ENCODE results near the gene CLN3.

Gene CLN3

DNA sequence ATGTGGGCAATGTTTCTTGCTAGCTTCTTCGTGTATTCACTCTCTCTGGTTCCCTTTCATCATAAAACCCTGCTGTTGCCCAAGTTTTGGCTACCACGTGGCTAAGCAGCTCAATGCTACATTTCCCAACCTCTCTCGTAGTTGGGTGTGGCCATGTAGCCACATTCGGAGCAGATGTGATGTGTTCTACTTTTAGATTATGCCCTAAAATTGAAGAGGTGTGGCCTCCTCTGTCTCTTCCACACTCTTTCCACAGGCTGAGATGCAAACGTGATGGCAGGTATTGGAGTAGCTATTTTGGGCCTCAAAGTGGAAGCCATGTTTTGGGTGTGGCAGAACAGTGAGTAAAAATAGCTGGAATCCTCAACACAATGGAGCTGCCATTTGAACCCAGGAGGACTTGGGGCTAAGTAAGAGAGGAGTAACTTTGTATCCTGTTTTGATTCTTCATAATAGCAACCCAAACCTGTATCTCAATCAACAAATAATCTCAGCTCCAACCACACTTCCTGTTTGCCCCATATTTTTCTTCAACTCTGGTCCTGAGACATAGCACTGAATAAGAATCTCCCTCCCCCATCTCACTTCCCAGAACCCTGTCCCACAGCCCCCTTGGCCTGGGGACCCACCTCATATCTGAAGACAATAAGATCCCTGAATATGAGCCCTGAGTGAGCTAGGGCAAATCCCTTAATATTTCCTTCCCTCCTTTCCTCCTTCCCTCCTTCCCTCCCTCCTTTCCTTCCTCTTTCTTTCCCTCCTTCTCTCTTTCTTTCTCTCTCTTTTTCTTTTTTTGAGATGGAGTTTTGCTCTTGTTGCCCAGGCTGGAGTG, 42.9 kb upstream of the CLN3 start:
- TF ChIP-seq, protein P1, sequence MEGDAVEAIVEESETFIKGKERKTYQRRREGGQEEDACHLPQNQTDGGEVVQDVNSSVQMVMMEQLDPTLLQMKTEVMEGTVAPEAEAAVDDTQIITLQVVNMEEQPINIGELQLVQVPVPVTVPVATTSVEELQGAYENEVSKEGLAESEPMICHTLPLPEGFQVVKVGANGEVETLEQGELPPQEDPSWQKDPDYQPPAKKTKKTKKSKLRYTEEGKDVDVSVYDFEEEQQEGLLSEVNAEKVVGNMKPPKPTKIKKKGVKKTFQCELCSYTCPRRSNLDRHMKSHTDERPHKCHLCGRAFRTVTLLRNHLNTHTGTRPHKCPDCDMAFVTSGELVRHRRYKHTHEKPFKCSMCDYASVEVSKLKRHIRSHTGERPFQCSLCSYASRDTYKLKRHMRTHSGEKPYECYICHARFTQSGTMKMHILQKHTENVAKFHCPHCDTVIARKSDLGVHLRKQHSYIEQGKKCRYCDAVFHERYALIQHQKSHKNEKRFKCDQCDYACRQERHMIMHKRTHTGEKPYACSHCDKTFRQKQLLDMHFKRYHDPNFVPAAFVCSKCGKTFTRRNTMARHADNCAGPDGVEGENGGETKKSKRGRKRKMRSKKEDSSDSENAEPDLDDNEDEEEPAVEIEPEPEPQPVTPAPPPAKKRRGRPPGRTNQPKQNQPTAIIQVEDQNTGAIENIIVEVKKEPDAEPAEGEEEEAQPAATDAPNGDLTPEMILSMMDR (IDR thresholded peaks at IDR 0.05; ENCODE audit: low read depth, low read length, missing control alignments): no peak
- no peak for DNase-seq
- H3K27ac ChIP-seq: no peak overlapping the region

DNA sequence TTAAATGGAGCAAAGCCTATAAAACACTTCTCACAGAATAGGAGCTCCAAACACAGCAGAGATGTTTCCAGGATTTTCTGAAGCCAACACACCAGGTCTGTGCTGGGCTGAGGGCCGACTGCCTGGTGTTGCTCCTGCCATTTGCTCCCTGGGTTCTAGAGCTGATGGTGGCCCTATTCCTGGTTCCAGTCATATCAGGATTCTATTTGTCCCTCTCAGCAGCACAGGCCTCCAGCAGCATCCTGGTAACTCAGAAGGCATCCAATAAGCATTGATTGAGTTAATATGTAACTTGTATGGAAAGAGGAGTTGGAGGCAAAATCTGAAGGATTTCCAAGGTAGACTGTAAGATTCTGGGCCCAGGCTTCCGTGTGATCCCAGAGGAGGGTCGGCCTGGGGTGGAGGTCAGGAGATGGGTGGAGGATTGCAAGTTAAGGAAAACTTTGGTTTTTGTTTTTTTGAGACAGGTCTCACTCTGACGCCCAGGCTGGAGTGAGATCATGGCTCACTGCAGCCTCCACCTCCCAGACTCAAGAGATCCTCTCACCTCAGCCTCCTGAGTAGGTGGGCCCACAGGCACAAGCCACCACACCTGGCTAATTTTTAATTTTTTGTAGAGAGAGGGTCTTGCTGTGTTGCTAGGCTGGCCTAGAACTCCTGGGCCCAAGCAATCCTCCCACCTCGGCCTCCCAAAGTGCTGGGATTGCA, 41.2 kb upstream of the CLN3 start:
- Histone ChIP-seq H3K36me3 (replicated peaks) (no peaks in the 10 kb centered on the region), H3K4me3 (ENCODE audit: low read depth, low read length) (no peak overlapping the region), H3K27me3 (replicated peaks) (no peaks in the 10 kb centered on the region), H3K27ac (no peak overlapping the region)
- in situ Hi-C loops (cut with HindIII; ENCODE audit: low pct_ligation_motif_present, low sequenced_read_pairs): no loop called here
- DNase-seq: no peak
- TF ChIP-seq, protein P1 (IDR thresholded peaks at IDR 0.05; ENCODE audit: low read depth, low read length, missing control alignments): no peak

More for the DNA sequence above, 42.9 kb upstream of the CLN3 start:
- H3K27me3 ChIP-seq (replicated peaks): no peaks in the 10 kb centered on the region
- H3K4me3 ChIP-seq (ENCODE audit: low read depth, low read length): no peak overlapping the region
- H3K36me3 ChIP-seq (replicated peaks): no peaks in the 10 kb centered on the region
- in situ Hi-C loops (cut with HindIII; ENCODE audit: low pct_ligation_motif_present, low sequenced_read_pairs): no loop called here

DNA sequence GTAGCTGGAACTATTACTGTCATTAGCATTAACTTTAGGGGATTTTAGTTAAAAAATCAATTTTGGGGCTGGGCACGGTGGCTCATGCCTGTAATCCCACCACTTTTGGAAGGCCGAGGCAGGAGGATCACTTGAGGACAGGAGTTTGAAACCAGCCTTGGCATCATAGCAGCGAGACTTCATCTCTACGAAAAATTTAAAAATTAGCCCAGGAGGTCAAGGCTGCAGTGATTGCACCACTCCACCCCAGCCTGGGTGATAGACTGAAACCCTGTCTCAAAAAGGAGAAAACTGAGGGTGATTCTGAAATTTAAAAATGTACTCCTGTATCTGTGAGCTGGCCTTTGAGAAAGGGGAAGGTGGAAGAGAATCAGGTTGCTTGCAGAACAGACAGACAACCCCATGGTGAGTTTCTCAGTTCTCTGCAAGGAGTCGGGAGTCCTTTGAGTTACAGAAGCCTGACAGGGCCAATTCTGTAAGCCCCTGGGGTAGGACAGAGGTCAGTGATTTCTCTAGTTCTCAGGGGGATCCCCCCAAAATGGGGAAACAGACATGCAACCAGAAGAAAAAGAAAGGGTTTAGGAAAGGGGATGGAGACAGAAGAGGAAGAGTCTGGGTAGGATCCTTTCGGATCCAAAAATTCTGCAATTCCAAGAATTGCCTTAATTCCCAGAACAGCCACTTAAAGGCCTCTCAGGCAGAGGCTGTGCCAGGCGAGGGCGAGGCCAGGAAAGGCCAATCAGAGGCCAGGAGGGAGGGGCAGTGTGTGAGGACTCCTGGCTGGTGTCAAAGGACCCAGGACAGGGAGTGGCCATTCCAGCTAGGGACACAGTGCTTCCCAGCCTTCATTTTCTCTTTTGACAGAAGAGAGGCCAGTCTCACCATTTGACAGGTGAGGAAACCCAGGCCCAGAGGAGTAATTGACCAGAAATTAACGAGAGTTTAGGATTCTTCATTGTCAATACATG, 40.2 kb upstream of the CLN3 start:
- H3K27me3 ChIP-seq (replicated peaks): no peaks in the 10 kb centered on the region
- no peak overlapping the region for H3K27ac ChIP-seq
- TF ChIP-seq, protein P1 (IDR thresholded peaks at IDR 0.05; ENCODE audit: low read depth, low read length, missing control alignments): no peak
- no peaks in the 10 kb centered on the region for H3K36me3 ChIP-seq (replicated peaks)
- no peak overlapping the region for H3K4me3 ChIP-seq (ENCODE audit: low read depth, low read length)
- in situ Hi-C loops (cut with HindIII; ENCODE audit: low pct_ligation_motif_present, low sequenced_read_pairs): no loop called here
- no peak for DNase-seq

DNA sequence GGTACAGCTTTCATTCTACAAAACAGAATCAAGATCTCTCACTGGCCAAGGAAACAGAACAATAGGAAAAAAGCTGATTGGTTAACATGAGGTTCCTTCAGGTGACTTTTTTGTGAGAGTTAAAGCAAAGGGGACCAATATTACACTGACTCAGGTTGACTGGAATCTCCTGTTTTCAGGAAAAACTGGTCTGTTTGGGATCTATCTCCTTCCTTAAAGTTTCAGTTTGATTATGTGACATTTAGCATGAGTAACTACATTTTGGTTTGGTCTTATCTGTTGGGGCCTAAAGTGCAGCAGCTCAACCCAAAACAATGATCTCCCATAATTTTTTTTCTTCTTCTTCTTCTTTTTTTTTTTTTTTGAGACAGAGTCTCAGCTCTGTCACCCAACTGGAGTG, 37.2 kb upstream of the CLN3 start:
- in situ Hi-C loops (cut with HindIII; ENCODE audit: low pct_ligation_motif_present, low sequenced_read_pairs): no loop called here
- Histone ChIP-seq H3K27me3 (replicated peaks) (no peaks in the 10 kb centered on the region), H3K27ac (no peak overlapping the region), H3K4me3 (ENCODE audit: low read depth, low read length) (no peak overlapping the region), H3K36me3 (replicated peaks) (no peaks in the 10 kb centered on the region)
- no peak for DNase-seq
- TF ChIP-seq, protein P1 (IDR thresholded peaks at IDR 0.05; ENCODE audit: low read depth, low read length, missing control alignments): no peak

DNA sequence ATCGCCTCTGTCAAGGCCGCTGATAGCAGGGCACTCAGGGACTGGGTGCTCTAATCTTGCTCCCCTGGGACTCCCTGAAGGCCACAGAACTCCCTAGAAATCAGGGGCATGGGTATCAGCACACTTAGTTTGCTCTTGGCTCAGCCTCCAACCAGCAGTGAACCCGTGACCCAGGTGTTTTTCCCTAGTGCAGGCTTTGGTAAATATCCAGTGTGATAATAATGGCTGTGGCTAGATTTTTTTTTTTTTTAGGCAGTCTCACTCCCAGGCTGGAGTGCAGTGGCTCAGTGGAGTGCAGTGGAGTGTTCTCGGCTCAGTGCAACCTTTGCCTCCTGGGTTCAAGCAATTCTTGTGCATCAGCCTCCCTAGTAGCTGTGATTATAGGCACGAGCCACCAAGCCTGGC, 36.6 kb upstream of the CLN3 start:
- TF ChIP-seq, protein P1 (IDR thresholded peaks at IDR 0.05; ENCODE audit: low read depth, low read length, missing control alignments): no peak
- no peak overlapping the region for H3K27ac ChIP-seq
- H3K4me3 ChIP-seq (ENCODE audit: low read depth, low read length): no peak overlapping the region
- DNase-seq: no peak
- in situ Hi-C loops (cut with HindIII; ENCODE audit: low pct_ligation_motif_present, low sequenced_read_pairs): no loop called here
- H3K27me3 ChIP-seq (replicated peaks): no peaks in the 10 kb centered on the region
- H3K36me3 ChIP-seq (replicated peaks): no peaks in the 10 kb centered on the region
